Fibroblast of lung (primary cell): ENCODE data around the gene CDK6. TPM values are rescaled to one million over a fixed set of nuclear protein-coding genes. Genes with fewer than 3 reads are reported as not detected.

Experiments used
- DNase-seq, 2 donors: peaks; one replicate each; pipeline versions ENCODE4 v3.0.0 to v3.0.0-alpha.2; 2010; ENCODE audit warnings: low read depth in 2 of 2
- H2AFZ ChIP-seq: 2 replicates; pipeline ENCODE4 v1.5.1; 2012; ENCODE audit warnings: low read length, control low read depth, inconsistent platforms
- H3K27ac ChIP-seq: 2 replicates; pipeline ENCODE4 v1.5.1; 2011; ENCODE audit warnings: low read length, control low read depth; ENCODE audit not compliant: insufficient read depth
- H3K27me3 ChIP-seq: 2 replicates; pipeline ENCODE4 v1.5.1; 2011; ENCODE audit warnings: mild to moderate bottlenecking, low read length; ENCODE audit not compliant: control insufficient read depth, insufficient read depth
- H3K36me3 ChIP-seq: 2 replicates; pipeline ENCODE4 v1.5.1; 2011; ENCODE audit warnings: low read length; ENCODE audit not compliant: control insufficient read depth, insufficient read depth
- H3K4me1 ChIP-seq: 2 replicates; pipeline ENCODE4 v1.5.1; 2011; ENCODE audit warnings: low read length; ENCODE audit not compliant: control insufficient read depth, insufficient read depth; ENCODE audit errors: extremely low read depth
- H3K4me2 ChIP-seq: 2 replicates; pipeline ENCODE4 v1.5.1; 2011; ENCODE audit warnings: low read length, control low read depth; ENCODE audit not compliant: insufficient read depth; ENCODE audit errors: extremely low read depth
- H3K4me3 ChIP-seq, 4 experiments: fragments of 200-600 bp in 1 of 4; sonication (generic) in 1 of 4; replicated peaks in 1 of 4; 2 replicates each; pipeline ENCODE4 v1.5.1; 2011 to 2016; ENCODE audit warnings: low read length in 4 of 4, low read depth in 3 of 4, mild to moderate bottlenecking in 3 of 4, control low read depth in 2 of 4, inconsistent platforms in 1 of 4, mixed read lengths in 1 of 4; ENCODE audit not compliant: insufficient read depth in 1 of 4; ENCODE audit errors: control extremely low read depth in 1 of 4
- H3K79me2 ChIP-seq: 2 replicates; pipeline ENCODE4 v1.5.1; 2012; ENCODE audit warnings: mild to moderate bottlenecking, low read length, inconsistent platforms; ENCODE audit not compliant: control insufficient read depth, insufficient read depth
- H3K9ac ChIP-seq: 2 replicates; pipeline ENCODE4 v1.5.1; 2011; ENCODE audit warnings: mild to moderate bottlenecking, low read length, control low read depth; ENCODE audit not compliant: insufficient read depth
- H3K9me3 ChIP-seq: 2 replicates; pipeline ENCODE4 v1.5.1; 2012; ENCODE audit warnings: low read depth, low read length; ENCODE audit not compliant: control insufficient read depth, insufficient read depth
- H4K20me1 ChIP-seq: 2 replicates; pipeline ENCODE4 v1.5.1; 2011; ENCODE audit warnings: low read length; ENCODE audit not compliant: control insufficient read depth, insufficient read depth; ENCODE audit errors: extremely low read depth
- CTCF ChIP-seq, 2 donors: IDR thresholded peaks in 1 of 2; conservative IDR thresholded peaks in 1 of 2; 1 replicate in 1 of 2; 2 replicates in 1 of 2; pipeline ENCODE4 v1.5.1; 2011 to 2012; ENCODE audit warnings: low read length in 2 of 2, control low read depth in 1 of 2, inconsistent platforms in 1 of 2, low read depth in 1 of 2, mild to moderate bottlenecking in 1 of 2
- EZH2 ChIP-seq: IDR thresholded peaks from 2 replicates; pipeline ENCODE4 v1.5.1; 2012; ENCODE audit warnings: low read length, control low read depth, mild to moderate bottlenecking; ENCODE audit errors: missing control alignments
- polyA plus RNA-seq, 2 donors: library from polyadenylated mRNA; depleted of rRNA in 1 of 2; stranded (reverse) in 1 of 2; unstranded in 1 of 2; fragments of >200 nt; gene quantifications; 2 replicates each; pipeline ENCODE4 v1.2.1, GENCODE V29; 2011 to 2012; ENCODE audit warnings: missing spikeins in 1 of 2
- total RNA-seq: library from RNA; depleted of rRNA; stranded (reverse); fragments of >200 nt; gene quantifications from 2 replicates; pipeline ENCODE4 v1.2.1, GENCODE V29; 2014

The CDK6 gene
- total and polyA plus RNA-seq, 2 donors (not counting 1 experiment from before 2014, with no cell fraction given): 17.8 to 19.2 TPM

GRCh38 chr7:92655346-92655884 lies 181.0 kb downstream of the CDK6 start:
- no peak overlapping the region for H3K4me3 ChIP-seq
- no peaks in the 10 kb centered on the region for H3K4me1 ChIP-seq
- no peaks in the 10 kb centered on the region for H3K27me3 ChIP-seq
- no peaks in the 10 kb centered on the region for H3K36me3 ChIP-seq
- H3K27ac ChIP-seq: no peak overlapping the region
- H2AFZ ChIP-seq: no peak overlapping the region
- H3K4me2 ChIP-seq: no peak overlapping the region
- no peak overlapping the region for H3K9ac ChIP-seq
- no peaks in the 10 kb centered on the region for H3K9me3 ChIP-seq
- DNase-seq: no peak
- H3K79me2 ChIP-seq: no peaks in the 10 kb centered on the region
- no peaks in the 10 kb centered on the region for H4K20me1 ChIP-seq
- TF ChIP-seq CTCF (conservative IDR thresholded peaks at IDR 0.05 in 1 of 2, IDR thresholded peaks at IDR 0.05 in 1 of 2; ENCODE audit: low read depth in 1 of 2, low read length in 2 of 2) (no peak), EZH2 (no peak)

- no peak overlapping the region for H2AFZ ChIP-seq
- DNase-seq: no peak
- TF ChIP-seq CTCF (conservative IDR thresholded peaks at IDR 0.05 in 1 of 2, IDR thresholded peaks at IDR 0.05 in 1 of 2; ENCODE audit: low read depth in 1 of 2, low read length in 2 of 2): no peak
- TF ChIP-seq EZH2: no peak
- no peak overlapping the region for H3K4me2 ChIP-seq
- H3K9me3 ChIP-seq: no peaks in the 10 kb centered on the region
- H3K4me3 ChIP-seq: no peak overlapping the region
- no peaks in the 10 kb centered on the region for H3K4me1 ChIP-seq
- no peaks in the 10 kb centered on the region for H4K20me1 ChIP-seq
- H3K79me2 ChIP-seq: peaks cover 3% of the 10 kb centered on the region
- no peak overlapping the region for H3K27ac ChIP-seq
- no peak overlapping the region for H3K9ac ChIP-seq
- H3K36me3 ChIP-seq: no peaks in the 10 kb centered on the region
- no peaks in the 10 kb centered on the region for H3K27me3 ChIP-seq
Measured at GRCh38 chr7:92653136-92653535, 183.2 kb downstream of the CDK6 start.

DNA sequence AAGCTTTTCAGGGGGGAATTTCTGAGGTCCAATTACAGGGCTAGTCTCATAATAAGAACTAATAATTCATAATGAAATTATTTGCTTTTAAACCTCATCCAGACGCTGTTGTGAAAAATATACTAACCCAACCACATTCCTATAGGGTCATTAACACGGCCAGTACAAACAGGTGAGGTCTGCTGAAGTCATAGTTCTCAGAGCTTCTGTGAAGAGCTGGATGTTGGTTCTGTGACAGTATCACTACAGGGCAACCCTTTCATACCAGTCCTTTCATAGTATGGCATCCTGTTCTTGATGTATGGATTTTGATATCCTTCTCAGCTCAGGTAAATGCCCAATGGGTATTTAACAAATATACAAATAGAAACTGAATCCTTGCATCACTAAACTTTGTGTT lies 183.8 kb downstream of the CDK6 start:
- Histone ChIP-seq H3K36me3 (no peaks in the 10 kb centered on the region), H3K4me1 (no peaks in the 10 kb centered on the region), H3K4me3 (no peak overlapping the region), H3K79me2 (peaks cover 3% of the 10 kb centered on the region), H2AFZ (no peak overlapping the region), H4K20me1 (no peaks in the 10 kb centered on the region), H3K9ac (no peak overlapping the region), H3K4me2 (no peak overlapping the region), H3K27me3 (no peaks in the 10 kb centered on the region), H3K9me3 (no peaks in the 10 kb centered on the region), H3K27ac (no peak overlapping the region)
- DNase-seq: no peak
- TF ChIP-seq EZH2 (no peak), CTCF (conservative IDR thresholded peaks at IDR 0.05 in 1 of 2, IDR thresholded peaks at IDR 0.05 in 1 of 2; ENCODE audit: low read depth in 1 of 2, low read length in 2 of 2) (no peak)
